Endothelial cell of umbilical vein (primary cell): ENCODE results near the gene SINHCAF. TPM values are rescaled to one million over a fixed set of nuclear protein-coding genes. Genes with fewer than 3 reads are reported as not detected.

Experiments used
- BruUV-seq: library from RNA; stranded (reverse); fragments of 400-500 nt; replicated peaks from 2 replicates; lab custom pipeline; 2021; lab: Mats Ljungman, UMichigan
- CTCF ChIA-PET: fragments of 300-600, 350-600 bp; sonication (Branson Sonifier 250); formaldehyde crosslinking; loops from one replicate; lab custom pipeline; 2021; ENCODE audit warnings: antibody characterized with exemption, inconsistent platforms; lab: Charles Lee
- POLR2A ChIA-PET: fragments of 300-600, 350-600 bp; sonication (Branson Sonifier 250); formaldehyde crosslinking; loops from one replicate; lab custom pipeline; 2021; ENCODE audit warnings: antibody characterized with exemption, inconsistent platforms; lab: Charles Lee
- DNase-seq: peaks from one replicate; pipeline ENCODE4 v3.0.0-alpha.2; 2011; ENCODE audit warnings: low read depth, low spot score
- FAIRE-seq: peaks from 2 replicates; lab custom pipeline; 2011; peaks lifted over from hg19 to GRCh38; lab: Jason Lieb, UNC
- H2AFZ ChIP-seq: 2 replicates; pipeline ENCODE4 v1.6.0; 2012; ENCODE audit warnings: low read depth, low read length, control low read depth, inconsistent platforms
- H3K27ac ChIP-seq: 2 replicates; pipeline ENCODE4 v1.5.1; 2011; ENCODE audit warnings: low read depth, mild to moderate bottlenecking, control low read depth, low read length, moderate library complexity; ENCODE audit not compliant: insufficient read depth
- H3K27me3 ChIP-seq, 2 experiments: 2 replicates each; pipeline versions ENCODE4 v1.6.0 to v1.6.1; 2011; ENCODE audit warnings: low read length in 2 of 2, mixed read lengths in 1 of 2; ENCODE audit not compliant: control insufficient read depth in 2 of 2, insufficient read depth in 2 of 2
- H3K36me3 ChIP-seq, 2 experiments: 2 replicates in 1 of 2; 3 replicates in 1 of 2; pipeline ENCODE4 v1.5.1; 2011; ENCODE audit warnings: low read length in 2 of 2, mild to moderate bottlenecking in 1 of 2, moderate library complexity in 1 of 2; ENCODE audit not compliant: control insufficient read depth in 2 of 2, insufficient read depth in 2 of 2; ENCODE audit errors: extremely low read depth in 1 of 2
- H3K4me1 ChIP-seq: 3 replicates; pipeline ENCODE4 v1.5.1; 2011; ENCODE audit warnings: mild to moderate bottlenecking, low read length; ENCODE audit not compliant: control insufficient read depth, insufficient read depth; ENCODE audit errors: extremely low read depth
- H3K4me2 ChIP-seq: 2 replicates; pipeline ENCODE4 v1.6.1; 2011; ENCODE audit warnings: low read length, control low read depth, mixed read lengths; ENCODE audit not compliant: insufficient read depth
- H3K4me3 ChIP-seq, 3 experiments: fragments of 200-600 bp in 1 of 3; sonication (generic), shearing (Covaris generic) in 1 of 3; replicated peaks in 1 of 3; 2 replicates each; pipeline ENCODE4 v1.5.1; 2011 to 2016; ENCODE audit warnings: control low read depth in 3 of 3, low read length in 3 of 3, mild to moderate bottlenecking in 2 of 3, inconsistent platforms in 1 of 3, low read depth in 1 of 3, moderate library complexity in 1 of 3; ENCODE audit not compliant: insufficient read depth in 1 of 3
- H3K79me2 ChIP-seq: 2 replicates; pipeline ENCODE4 v1.6.0; 2012; ENCODE audit warnings: low read length, inconsistent platforms; ENCODE audit not compliant: control insufficient read depth, insufficient read depth
- H3K9ac ChIP-seq: replicated peaks from 2 replicates; pipeline ENCODE3; 2011; ENCODE audit warnings: low read length, control low read depth; ENCODE audit not compliant: insufficient read depth; ENCODE audit errors: extremely low read depth
- H3K9me1 ChIP-seq: replicated peaks from 3 replicates; pipeline ENCODE4 v1.6.0; 2011; ENCODE audit warnings: mild to moderate bottlenecking, low read length; ENCODE audit not compliant: control insufficient read depth, insufficient read depth; ENCODE audit errors: extremely low read depth
- H3K9me3 ChIP-seq: replicated peaks from 2 replicates; pipeline ENCODE4 v1.5.1; 2012; ENCODE audit warnings: low read length, inconsistent platforms; ENCODE audit not compliant: control insufficient read depth, insufficient read depth
- H4K20me1 ChIP-seq: replicated peaks from 2 replicates; pipeline ENCODE3; 2011; ENCODE audit warnings: mild to moderate bottlenecking, low read length; ENCODE audit not compliant: control insufficient read depth, insufficient read depth; ENCODE audit errors: extremely low read depth
- CTCF ChIP-seq, 2 donors: IDR thresholded peaks; 1 replicate in 1 of 2; 2 replicates in 1 of 2; pipeline ENCODE4 v1.5.1; 2011; ENCODE audit warnings: low read length in 2 of 2, mild to moderate bottlenecking in 2 of 2, moderate library complexity in 2 of 2, control low read depth in 1 of 2, inconsistent platforms in 1 of 2, low read depth in 1 of 2; ENCODE audit not compliant: insufficient read depth in 1 of 2; ENCODE audit errors: extremely low read depth in 1 of 2
- EZH2 ChIP-seq: IDR thresholded peaks from 2 replicates; pipeline ENCODE4 v1.6.1; 2012; ENCODE audit warnings: borderline replicate concordance, low read depth, mild to moderate bottlenecking, moderate library complexity, low read length, inconsistent platforms; ENCODE audit not compliant: severe bottlenecking
- JUN ChIP-seq: IDR thresholded peaks from 2 replicates; pipeline ENCODE4 v1.6.1; 2011; ENCODE audit warnings: borderline replicate concordance, low read depth; ENCODE audit not compliant: insufficient read length, insufficient read depth
- dilution Hi-C: fragments of 300-500 bp; cut with MboI; formaldehyde crosslinking; loops from one replicate; pipeline ENCODE4 v1.15.0; 2019; ENCODE audit warnings: low sequenced_read_pairs; ENCODE audit not compliant: extremely low pct_ligation_motif_present
- intact Hi-C: fragments of 100-400 bp; cut with micrococcal nuclease; formaldehyde crosslinking; loops from one replicate; pipeline ENCODE4 v1.10.0; 2022
- polyA plus RNA-seq, 4 experiments: library from polyadenylated mRNA; depleted of rRNA in 3 of 4; stranded (reverse) in 3 of 4; unstranded in 1 of 4; fragments of >200 nt; gene quantifications; 2 replicates each; pipeline versions ENCODE4 v1.2.1 to v1.2.3, GENCODE V29; 2011 to 2012; ENCODE audit warnings: missing spikeins in 1 of 4
- total RNA-seq: library from RNA; stranded (reverse); gene quantifications from 2 replicates; pipeline ENCODE4 v1.2.3, GENCODE V29; 2021

Gene SINHCAF
- total and polyA plus RNA-seq, 2 donors (not counting 3 experiments of a cell fraction or from before 2014, with no cell fraction given) = 19.3 to 83.4 TPM

- Histone ChIP-seq H3K79me2 (peaks cover 44% of the 10 kb centered on the region), H3K9ac (no peak overlapping the region), H4K20me1 (peaks cover 5% of the 10 kb centered on the region), H3K9me3 (no peaks in the 10 kb centered on the region), H3K4me2 (no peak overlapping the region), H3K4me1 (no peaks in the 10 kb centered on the region), H3K27ac (no peak overlapping the region), H3K36me3 (peaks cover 4 to 20% of the 10 kb centered on the region in 2 experiments), H3K27me3 (no peaks in the 10 kb centered on the region), H3K4me3 (no peak overlapping the region), H3K9me1 (no peaks in the 10 kb centered on the region), H2AFZ (no peak overlapping the region)
- intact Hi-C loops = no loop called here
- POLR2A ChIA-PET = no interaction called here
- CTCF ChIA-PET = interaction anchor here (0.6 to 4.8 kb wide), 2 partner anchors 17 to 444 kb away, joined by 3 to 32 read pairs; no protein-coding TSS in a partner anchor
- dilution Hi-C loops = no loop called here
- TF ChIP-seq CTCF (IDR thresholded peaks at IDR 0.05; ENCODE audit: extremely low read depth in 1 of 2, insufficient read depth in 1 of 2, low read depth in 1 of 2, low read length in 2 of 2) (no peak), JUN (no peak), EZH2 (no peak)
- no TSS peak for BruUV-seq
- DNase-seq (no peak), FAIRE-seq (no peak)
Observed at GRCh38 chr12:31289441-31289840, 36.5 kb downstream of the SINHCAF start.

GRCh38 chr12:31288381-31288780 is 37.6 kb downstream of the SINHCAF start:
- POLR2A ChIA-PET = no interaction called here
- Histone ChIP-seq H3K27me3 (no peaks in the 10 kb centered on the region), H3K4me3 (no peak overlapping the region), H3K36me3 (peaks cover 7 to 16% of the 10 kb centered on the region in 2 experiments), H3K9me3 (no peaks in the 10 kb centered on the region), H2AFZ (no peak overlapping the region), H3K4me2 (no peak overlapping the region), H3K9ac (no peak overlapping the region), H3K27ac (no peak overlapping the region), H3K9me1 (no peaks in the 10 kb centered on the region), H3K4me1 (no peaks in the 10 kb centered on the region), H4K20me1 (peaks cover 5% of the 10 kb centered on the region), H3K79me2 (peaks cover 38% of the 10 kb centered on the region)
- no peak for TF ChIP-seq EZH2
- no peak for DNase-seq
- CTCF ChIA-PET = interaction anchor here (4.8 kb wide), 1 partner anchor 16 kb away, joined by 32 read pairs; no protein-coding TSS in a partner anchor
- no TSS peak for BruUV-seq
- intact Hi-C loops (no loop called here), dilution Hi-C loops (no loop called here)
- no peak for FAIRE-seq
